B cell (primary cell): Measurements from ENCODE around the gene PPP1R13B.

Experiments
- EZH2 ChIP-seq: IDR thresholded peaks from 2 replicates; pipeline ENCODE4 v1.6.1; 2012; ENCODE audit warnings: borderline replicate concordance, low read depth, mild to moderate bottlenecking, moderate library complexity, low read length; ENCODE audit not compliant: insufficient read depth, poor library complexity, severe bottlenecking
- TF ChIP-seq, protein P1 (sequence below): fragments of 200-600 bp; IDR thresholded peaks from one replicate; pipeline ENCODE4 v1.8.0; 2022; ENCODE audit warnings: antibody characterized with exemption, mild to moderate bottlenecking

DNA sequence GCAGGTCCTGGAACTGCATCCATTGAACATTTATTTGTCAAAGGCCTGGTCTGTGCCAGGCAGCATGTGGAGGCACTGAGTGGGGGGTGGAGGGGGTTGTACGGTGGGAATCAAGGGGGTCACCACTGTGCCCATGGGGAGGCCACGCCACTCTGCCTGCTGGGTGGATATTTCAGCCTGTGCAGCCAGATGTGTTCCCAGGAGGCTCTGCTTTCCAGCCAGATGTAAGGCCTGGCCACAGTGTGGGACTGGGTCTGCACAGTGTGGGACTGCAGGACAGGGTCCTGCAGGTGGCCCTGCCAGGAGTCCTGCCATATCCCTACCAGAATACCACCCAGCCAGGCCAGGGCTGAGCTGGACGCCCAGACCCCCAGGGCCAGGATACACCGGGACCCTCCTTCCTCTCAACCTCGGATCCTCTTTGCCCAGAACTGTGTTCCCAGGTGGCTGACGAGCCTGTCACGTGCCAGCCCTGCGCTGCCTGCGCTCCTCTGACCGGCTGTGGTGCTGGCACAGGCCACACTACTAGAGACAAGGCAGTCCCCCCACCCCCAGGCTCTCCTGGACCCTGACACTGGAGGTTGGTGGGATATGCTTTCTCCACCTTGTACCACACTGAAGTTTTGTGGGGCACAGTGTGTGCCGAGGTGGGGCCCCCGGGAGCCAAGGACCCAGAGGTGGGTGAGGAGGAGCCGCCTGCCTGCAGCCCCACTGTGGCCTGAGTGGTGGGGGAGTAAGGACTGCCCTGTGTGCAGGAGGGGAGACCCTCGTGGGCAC is 149.6 kb downstream of the PPP1R13B start:
- TF ChIP-seq, protein P1, sequence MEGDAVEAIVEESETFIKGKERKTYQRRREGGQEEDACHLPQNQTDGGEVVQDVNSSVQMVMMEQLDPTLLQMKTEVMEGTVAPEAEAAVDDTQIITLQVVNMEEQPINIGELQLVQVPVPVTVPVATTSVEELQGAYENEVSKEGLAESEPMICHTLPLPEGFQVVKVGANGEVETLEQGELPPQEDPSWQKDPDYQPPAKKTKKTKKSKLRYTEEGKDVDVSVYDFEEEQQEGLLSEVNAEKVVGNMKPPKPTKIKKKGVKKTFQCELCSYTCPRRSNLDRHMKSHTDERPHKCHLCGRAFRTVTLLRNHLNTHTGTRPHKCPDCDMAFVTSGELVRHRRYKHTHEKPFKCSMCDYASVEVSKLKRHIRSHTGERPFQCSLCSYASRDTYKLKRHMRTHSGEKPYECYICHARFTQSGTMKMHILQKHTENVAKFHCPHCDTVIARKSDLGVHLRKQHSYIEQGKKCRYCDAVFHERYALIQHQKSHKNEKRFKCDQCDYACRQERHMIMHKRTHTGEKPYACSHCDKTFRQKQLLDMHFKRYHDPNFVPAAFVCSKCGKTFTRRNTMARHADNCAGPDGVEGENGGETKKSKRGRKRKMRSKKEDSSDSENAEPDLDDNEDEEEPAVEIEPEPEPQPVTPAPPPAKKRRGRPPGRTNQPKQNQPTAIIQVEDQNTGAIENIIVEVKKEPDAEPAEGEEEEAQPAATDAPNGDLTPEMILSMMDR = no peak
- TF ChIP-seq EZH2 = no peak
